HG03354 (cell line): ENCODE measurements around the gene KLRC3.
A peak's percentile ranks its signal among the peaks of the same experiment; 100 is the strongest.
"Not testable (repeated sequence)": the region's sequence is repeated elsewhere in the genome, so short reads cannot be mapped to it uniquely, and the experiment has no call there.

Source experiments
- ATAC-seq: cut with Tn5 transposase; IDR thresholded peaks from one replicate; pipeline ENCODE4 v1.9.1; 2021; ENCODE audit warnings: mild to moderate bottlenecking; ENCODE audit not compliant: unreplicated experiment, poor library complexity, severe bottlenecking

The KLRC3 gene

GRCh38 chr12:10372559-10372958 lies 47.8 kb downstream of the KLRC3 start:
- ATAC-seq, result no peak

GRCh38 chr12:10371893-10372535 lies 48.4 kb downstream of the KLRC3 start:
- ATAC-seq, result not testable (repeated sequence)

GRCh38 chr12:10369557-10370415 lies 50.6 kb downstream of the KLRC3 start:
- ATAC-seq, result no peak

GRCh38 chr12:10368206-10369171 lies 51.9 kb downstream of the KLRC3 start:
- no peak for ATAC-seq

- ATAC-seq, result not testable (repeated sequence)
Observed at GRCh38 chr12:10367714-10368113, 52.7 kb downstream of the KLRC3 start.

- no peak for ATAC-seq
Observed at GRCh38 chr12:10366875-10367274, 53.5 kb downstream of the KLRC3 start.

- no peak for ATAC-seq
Observed at GRCh38 chr12:10365696-10366405, 54.5 kb downstream of the KLRC3 start.

GRCh38 chr12:10364815-10365622 lies 55.4 kb downstream of the KLRC3 start:
- ATAC-seq, result peak; percentile 68

GRCh38 chr12:10363914-10364814 lies 56.2 kb downstream of the KLRC3 start:
- ATAC-seq, result peak; percentile 87

GRCh38 chr12:10363658-10363913 lies 56.8 kb downstream of the KLRC3 start:
- ATAC-seq, result no peak

- ATAC-seq, result no peak
Observed at GRCh38 chr12:10362828-10363657, 57.4 kb downstream of the KLRC3 start.

GRCh38 chr12:10362325-10362724 lies 58.1 kb downstream of the KLRC3 start:
- ATAC-seq, result no peak
